C4-2B (cell line): ENCODE data around the gene PAX9.

Experiments
- H3K27ac ChIP-seq: fragments of 450-650 bp; 2 replicates; pipeline ENCODE4 v1.5.1; 2017
- CTCF ChIP-seq: fragments of 450-650 bp; conservative IDR thresholded peaks from 2 replicates; pipeline ENCODE4 v1.5.1; 2017; ENCODE audit warnings: mild to moderate bottlenecking
- ZFX ChIP-seq: fragments of 450-650 bp; IDR thresholded peaks from 2 replicates; pipeline ENCODE4 v1.6.1; 2017

Gene PAX9

GRCh38 chr14:36721877-36722276 lies 60.2 kb downstream of the PAX9 start:
- H3K27ac ChIP-seq, result no peak overlapping the region
- TF ChIP-seq ZFX, result no peak
- no peak for TF ChIP-seq CTCF

GRCh38 chr14:36723530-36723929 lies 61.9 kb downstream of the PAX9 start:
- no peak for TF ChIP-seq CTCF

GRCh38 chr14:36724162-36724561 lies 62.5 kb downstream of the PAX9 start:
- TF ChIP-seq ZFX, result no peak
- no peak for TF ChIP-seq CTCF
- H3K27ac ChIP-seq, result no peak overlapping the region

More at GRCh38 chr14:36723530-36723929, 61.9 kb downstream of the PAX9 start:
- H3K27ac ChIP-seq, result no peak overlapping the region

GRCh38 chr14:36726128-36726527 lies 64.5 kb downstream of the PAX9 start:
- TF ChIP-seq ZFX (no peak), CTCF (no peak)
- H3K27ac ChIP-seq, result no peak overlapping the region
